HEK293 (cell line): ENCODE measurements around the gene SMCP.

Experiments
- CTCF ChIA-PET: fragments of 350-600 bp; formaldehyde crosslinking; extraction: SDS; loops from one replicate; lab custom pipeline; 2021; ENCODE audit warnings: antibody characterized with exemption; lab: Yijun Ruan, JAX
- POLR2A ChIA-PET: fragments of 300-600 bp; formaldehyde crosslinking; extraction: SDS; loops from one replicate; lab custom pipeline; 2020; ENCODE audit warnings: antibody characterized with exemption, inconsistent platforms; lab: Yijun Ruan, JAX
- H3K27ac ChIP-seq: fragments of 200-500 bp; sonication (Bioruptor generic); 2 replicates; pipeline ENCODE4 v1.5.1; 2014; ENCODE audit warnings: low read depth, low read length, control low read depth, inconsistent platforms; ENCODE audit errors: extremely low read depth
- H3K36me3 ChIP-seq, 2 experiments: fragments of 200-500 bp in 1 of 2; sonication (Bioruptor generic) in 1 of 2; 1 replicate in 1 of 2; 2 replicates in 1 of 2; pipeline ENCODE4 v1.5.1; 2014 to 2017; ENCODE audit warnings: inconsistent platforms in 2 of 2, low read length in 2 of 2; ENCODE audit not compliant: control insufficient read depth in 2 of 2, insufficient read depth in 1 of 2
- H3K4me1 ChIP-seq: fragments of 200-500 bp; sonication (Bioruptor generic); 2 replicates; pipeline ENCODE4 v1.5.1; 2014; ENCODE audit warnings: mild to moderate bottlenecking, low read length, inconsistent platforms; ENCODE audit not compliant: control insufficient read depth, insufficient read depth
- H3K4me3 ChIP-seq: 2 replicates; pipeline ENCODE4 v1.5.1; 2011; ENCODE audit warnings: low read depth, mild to moderate bottlenecking, control low read depth, low read length, moderate library complexity
- H3K9me3 ChIP-seq: fragments of 200-500 bp; sonication (Bioruptor generic); 2 replicates; pipeline ENCODE4 v1.5.1; 2014; ENCODE audit warnings: low read depth, low read length, inconsistent platforms; ENCODE audit not compliant: control insufficient read depth, insufficient read depth
- GFI1B ChIP-seq: fragments of 450-650 bp; formaldehyde crosslinking; IDR thresholded peaks from 2 replicates; pipeline ENCODE4 v1.5.1; 2016; ENCODE audit warnings: missing biosample characterization, missing genetic modification characterization
- GLIS1 ChIP-seq: fragments of 450-650 bp; formaldehyde crosslinking; IDR thresholded peaks from 2 replicates; pipeline ENCODE4 v1.5.1; 2016; ENCODE audit warnings: missing biosample characterization, missing genetic modification characterization
- HIC1 ChIP-seq: fragments of 450-650 bp; formaldehyde crosslinking; IDR thresholded peaks from 2 replicates; pipeline ENCODE4 v1.5.1; 2016; ENCODE audit warnings: missing biosample characterization, missing genetic modification characterization
- REST ChIP-seq: fragments of 450-650 bp; formaldehyde crosslinking; IDR thresholded peaks from 2 replicates; pipeline ENCODE4 v1.5.1; 2016; ENCODE audit warnings: missing biosample characterization, missing genetic modification characterization
- SALL2 ChIP-seq: fragments of 450-650 bp; formaldehyde crosslinking; IDR thresholded peaks from 2 replicates; pipeline ENCODE4 v1.5.0; 2017; ENCODE audit warnings: missing biosample characterization, mild to moderate bottlenecking, missing genetic modification characterization, borderline replicate concordance
- SCRT1 ChIP-seq: fragments of 450-650 bp; formaldehyde crosslinking; IDR thresholded peaks from 2 replicates; pipeline ENCODE4 v1.5.1; 2016; ENCODE audit warnings: missing biosample characterization, missing genetic modification characterization, borderline replicate concordance
- SETDB1 ChIP-seq: IDR thresholded peaks from one replicate; pipeline ENCODE4 v1.6.1; 2017; ENCODE audit warnings: mild to moderate bottlenecking, low read length, moderate library complexity, mixed read lengths; ENCODE audit not compliant: insufficient read length
- SP2 ChIP-seq: fragments of 450-650 bp; formaldehyde crosslinking; IDR thresholded peaks from 2 replicates; pipeline ENCODE4 v1.5.1; 2016; ENCODE audit warnings: missing biosample characterization, missing genetic modification characterization
- ZBTB44 ChIP-seq: fragments of 450-650 bp; IDR thresholded peaks from 2 replicates; pipeline ENCODE4 v1.5.1; 2018; ENCODE audit warnings: missing biosample characterization, mild to moderate bottlenecking, missing genetic modification characterization
- ZIC2 ChIP-seq: fragments of 450-650 bp; formaldehyde crosslinking; IDR thresholded peaks from 2 replicates; pipeline ENCODE4 v1.5.1; 2016; ENCODE audit warnings: missing biosample characterization, missing genetic modification characterization
- ZNF10 ChIP-seq: fragments of 450-650 bp; formaldehyde crosslinking; IDR thresholded peaks from 2 replicates; pipeline ENCODE4 v1.5.1; 2017; ENCODE audit warnings: missing biosample characterization, missing genetic modification characterization
- ZNF132 ChIP-seq: fragments of 450-650 bp; formaldehyde crosslinking; IDR thresholded peaks from 2 replicates; pipeline ENCODE4 v1.5.1; 2017; ENCODE audit warnings: missing biosample characterization, missing genetic modification characterization, borderline replicate concordance
- ZNF37A ChIP-seq: fragments of 450-650 bp; IDR thresholded peaks from 2 replicates; pipeline ENCODE4 v1.5.1; 2018; ENCODE audit warnings: missing biosample characterization, missing genetic modification characterization
- ZNF501 ChIP-seq: fragments of 450-650 bp; formaldehyde crosslinking; IDR thresholded peaks from 2 replicates; pipeline ENCODE4 v1.5.1; 2016; ENCODE audit warnings: missing biosample characterization, missing genetic modification characterization
- ZNF558 ChIP-seq: fragments of 450-650 bp; formaldehyde crosslinking; IDR thresholded peaks from 2 replicates; pipeline ENCODE4 v1.5.1; 2016; ENCODE audit warnings: missing biosample characterization, missing genetic modification characterization
- ZNF596 ChIP-seq: fragments of 450-650 bp; IDR thresholded peaks from 2 replicates; pipeline ENCODE4 v1.5.0; 2018; ENCODE audit warnings: missing biosample characterization, mild to moderate bottlenecking, missing genetic modification characterization, moderate library complexity
- ZNF704 ChIP-seq: fragments of 450-650 bp; formaldehyde crosslinking; IDR thresholded peaks from 2 replicates; pipeline ENCODE4 v1.5.1; 2016; ENCODE audit warnings: missing biosample characterization, missing genetic modification characterization
- ZNF777 ChIP-seq: fragments of 450-650 bp; formaldehyde crosslinking; IDR thresholded peaks from 2 replicates; pipeline ENCODE4 v1.5.1; 2017; ENCODE audit warnings: missing biosample characterization, missing genetic modification characterization, borderline replicate concordance
- ZNF791 ChIP-seq: fragments of 450-650 bp; formaldehyde crosslinking; IDR thresholded peaks from 2 replicates; pipeline ENCODE4 v1.5.1; 2016; ENCODE audit warnings: missing biosample characterization, missing genetic modification characterization
- ZNF830 ChIP-seq: fragments of 450-650 bp; IDR thresholded peaks from 2 replicates; pipeline ENCODE4 v1.5.0; 2018; ENCODE audit warnings: missing biosample characterization, missing genetic modification characterization, low read depth, mild to moderate bottlenecking, moderate library complexity
- ZNF843 ChIP-seq: fragments of 450-650 bp; formaldehyde crosslinking; IDR thresholded peaks from 2 replicates; pipeline ENCODE4 v1.5.1; 2016; ENCODE audit warnings: missing biosample characterization, missing genetic modification characterization
- TF ChIP-seq, protein P1 (sequence below): fragments of 450-650 bp; formaldehyde crosslinking; IDR thresholded peaks from 2 replicates; pipeline ENCODE4 v1.5.1; 2016; ENCODE audit warnings: missing biosample characterization, missing genetic modification characterization
- TF ChIP-seq, protein P2 (sequence below): fragments of 450-650 bp; formaldehyde crosslinking; IDR thresholded peaks from 2 replicates; pipeline ENCODE4 v1.5.1; 2016; ENCODE audit warnings: missing biosample characterization, missing genetic modification characterization

Gene SMCP

GRCh38 chr1:152884085-152884484, 6.0 kb downstream of the SMCP start:
- Histone ChIP-seq H3K36me3 (no peaks in the 10 kb centered on the region), H3K27ac (no peak overlapping the region), H3K4me1 (no peaks in the 10 kb centered on the region), H3K9me3 (no peaks in the 10 kb centered on the region), H3K4me3 (no peak overlapping the region)
- TF ChIP-seq ZNF501 = no peak
- TF ChIP-seq ZNF37A (tag by site-specific recombination) = no peak
- no peak for TF ChIP-seq SP2
- TF ChIP-seq ZBTB44 = no peak
- TF ChIP-seq GFI1B = no peak
- TF ChIP-seq ZNF843 = no peak
- TF ChIP-seq SALL2 (tag by site-specific recombination) = no peak
- TF ChIP-seq ZNF830 (tag by site-specific recombination) = no peak
- no peak for TF ChIP-seq SETDB1
- TF ChIP-seq SCRT1 (tag by site-specific recombination) = no peak
- TF ChIP-seq ZNF791 = no peak
- TF ChIP-seq GLIS1 (tag by site-specific recombination) = no peak
- TF ChIP-seq, protein P1, sequence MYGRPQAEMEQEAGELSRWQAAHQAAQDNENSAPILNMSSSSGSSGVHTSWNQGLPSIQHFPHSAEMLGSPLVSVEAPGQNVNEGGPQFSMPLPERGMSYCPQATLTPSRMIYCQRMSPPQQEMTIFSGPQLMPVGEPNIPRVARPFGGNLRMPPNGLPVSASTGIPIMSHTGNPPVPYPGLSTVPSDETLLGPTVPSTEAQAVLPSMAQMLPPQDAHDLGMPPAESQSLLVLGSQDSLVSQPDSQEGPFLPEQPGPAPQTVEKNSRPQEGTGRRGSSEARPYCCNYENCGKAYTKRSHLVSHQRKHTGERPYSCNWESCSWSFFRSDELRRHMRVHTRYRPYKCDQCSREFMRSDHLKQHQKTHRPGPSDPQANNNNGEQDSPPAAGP (tag by site-specific recombination) = no peak
- TF ChIP-seq, protein P2, sequence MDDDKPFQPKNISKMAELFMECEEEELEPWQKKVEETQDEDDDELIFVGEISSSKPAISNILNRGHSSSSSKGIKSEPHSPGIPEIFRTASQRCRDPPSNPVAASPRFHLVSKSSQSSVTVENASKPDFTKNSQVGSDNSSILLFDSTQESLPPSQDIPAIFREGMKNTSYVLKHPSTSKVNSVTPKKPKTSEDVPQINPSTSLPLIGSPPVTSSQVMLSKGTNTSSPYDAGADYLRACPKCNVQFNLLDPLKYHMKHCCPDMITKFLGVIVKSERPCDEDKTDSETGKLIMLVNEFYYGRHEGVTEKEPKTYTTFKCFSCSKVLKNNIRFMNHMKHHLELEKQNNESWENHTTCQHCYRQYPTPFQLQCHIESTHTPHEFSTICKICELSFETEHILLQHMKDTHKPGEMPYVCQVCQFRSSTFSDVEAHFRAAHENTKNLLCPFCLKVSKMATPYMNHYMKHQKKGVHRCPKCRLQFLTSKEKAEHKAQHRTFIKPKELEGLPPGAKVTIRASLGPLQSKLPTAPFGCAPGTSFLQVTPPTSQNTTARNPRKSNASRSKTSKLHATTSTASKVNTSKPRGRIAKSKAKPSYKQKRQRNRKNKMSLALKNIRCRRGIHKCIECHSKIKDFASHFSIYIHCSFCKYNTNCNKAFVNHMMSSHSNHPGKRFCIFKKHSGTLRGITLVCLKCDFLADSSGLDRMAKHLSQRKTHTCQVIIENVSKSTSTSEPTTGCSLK = no peak
- TF ChIP-seq ZNF558 (tag by site-specific recombination) = no peak
- no peak for TF ChIP-seq ZNF777
- TF ChIP-seq ZNF10 (tag by site-specific recombination) = no peak
- TF ChIP-seq ZNF596 (tag by site-specific recombination) = no peak
- CTCF ChIA-PET = interaction anchor here (1.3 to 1.7 kb wide), 2 partner anchors 12 to 14 kb away, joined by 4 to 8 read pairs; no protein-coding TSS in a partner anchor
- POLR2A ChIA-PET = no interaction called here

DNA sequence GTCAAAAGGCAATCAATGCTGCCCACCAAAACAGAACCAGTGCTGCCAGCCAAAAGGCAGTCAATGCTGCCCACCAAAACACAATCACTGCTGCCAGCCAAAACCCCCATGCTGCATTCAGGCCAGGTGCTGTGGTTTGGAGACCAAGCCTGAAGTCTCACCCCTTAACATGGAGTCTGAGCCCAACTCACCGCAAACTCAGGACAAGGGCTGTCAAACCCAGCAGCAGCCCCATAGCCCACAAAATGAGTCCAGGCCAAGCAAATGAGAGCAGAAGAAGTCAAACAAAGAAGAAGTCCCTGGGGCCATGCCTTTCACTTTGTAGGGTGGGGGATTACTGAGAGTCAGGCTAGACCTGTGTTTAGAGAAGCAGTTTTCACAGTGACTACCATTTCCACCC, 6.4 kb downstream of the SMCP start:
- Histone ChIP-seq H3K4me3 (no peak overlapping the region), H3K27ac (no peak overlapping the region), H3K4me1 (no peaks in the 10 kb centered on the region), H3K36me3 (no peaks in the 10 kb centered on the region), H3K9me3 (no peaks in the 10 kb centered on the region)
- ChIA-PET CTCF (interaction anchor here (1.3 to 1.7 kb wide), 2 partner anchors 12 to 14 kb away, joined by 4 to 8 read pairs; no protein-coding TSS in a partner anchor), POLR2A (no interaction called here)
- no peak for TF ChIP-seq ZBTB44
- TF ChIP-seq ZNF704 = no peak
- TF ChIP-seq REST (tag by site-specific recombination) = no peak
- no peak for TF ChIP-seq HIC1 (tag by site-specific recombination)
- TF ChIP-seq ZNF132 (tag by site-specific recombination) = no peak
- no peak for TF ChIP-seq ZIC2 (tag by site-specific recombination)
